C4-2B (cell line): ENCODE data around the gene R3HDM2.

ENCODE experiments used
- CTCF ChIP-seq: fragments of 450-650 bp; conservative IDR thresholded peaks from 2 replicates; pipeline ENCODE4 v1.5.1; 2017; ENCODE audit warnings: mild to moderate bottlenecking
- ZFX ChIP-seq: fragments of 450-650 bp; IDR thresholded peaks from 2 replicates; pipeline ENCODE4 v1.6.1; 2017

GRCh38 chr12:57459750-57460467 lies 29.1 kb upstream of the R3HDM2 start, which contains the start of gene GLI1:
- TF ChIP-seq CTCF: no peak
- TF ChIP-seq ZFX: no peak
